SU-DHL-6 (cell line): Measurements from ENCODE around the gene CYP4F2.
"Not testable (repeated sequence)": the region's sequence is repeated elsewhere in the genome, so short reads cannot be mapped to it uniquely, and the experiment has no call there.

Source experiments
- H2AFZ ChIP-seq: fragments of 200-600 bp; sonication (generic); 2 replicates; pipeline ENCODE4 v1.6.1; 2014; ENCODE audit warnings: low read depth, mild to moderate bottlenecking, moderate library complexity, mixed read lengths, antibody characterized with exemption, low read length; ENCODE audit not compliant: severe bottlenecking
- H3F3A ChIP-seq: fragments of 200-600 bp; shearing (Covaris generic); 2 replicates; pipeline ENCODE4 v1.6.0; 2016; ENCODE audit warnings: antibody characterized with exemption, mild to moderate bottlenecking; ENCODE audit not compliant: insufficient read depth
- H3K27ac ChIP-seq: fragments of 200-600 bp; sonication (generic); 2 replicates; pipeline ENCODE4 v1.5.1; 2016; ENCODE audit warnings: low read depth, mild to moderate bottlenecking, low read length, moderate library complexity, mixed read lengths
- H3K27me3 ChIP-seq: fragments of 200-600 bp; sonication (generic), shearing (Covaris generic); 2 replicates; pipeline ENCODE4 v1.6.0; 2014; ENCODE audit warnings: mild to moderate bottlenecking, low read length
- H3K36me3 ChIP-seq: fragments of 200-600 bp; sonication (generic); 2 replicates; pipeline ENCODE4 v1.6.1; 2014; ENCODE audit warnings: mild to moderate bottlenecking, low read length, mixed read lengths
- H3K4me2 ChIP-seq: fragments of 300-600, 200-600 bp; shearing (Covaris generic), sonication (generic); 2 replicates; pipeline ENCODE4 v1.6.0; 2014; ENCODE audit warnings: low read length, low read depth, mild to moderate bottlenecking; ENCODE audit not compliant: poor library complexity, severe bottlenecking
- H3K4me3 ChIP-seq: fragments of 200-600 bp; sonication (generic); 2 replicates; pipeline ENCODE4 v1.5.1; 2014; ENCODE audit warnings: antibody characterized with exemption, low read length, mild to moderate bottlenecking, mixed read lengths; ENCODE audit not compliant: insufficient read depth, poor library complexity, severe bottlenecking
- H3K79me2 ChIP-seq: fragments of 200-600 bp; sonication (generic); 2 replicates; pipeline ENCODE4 v1.6.1; 2014; ENCODE audit warnings: mild to moderate bottlenecking, low read length, moderate library complexity; ENCODE audit not compliant: insufficient read depth
- H3K9ac ChIP-seq: fragments of 200-600 bp; sonication (generic); 2 replicates; pipeline ENCODE4 v1.7.0; 2014; ENCODE audit warnings: mild to moderate bottlenecking, low read length
- H3K9me2 ChIP-seq: fragments of 200-600 bp; sonication (generic); replicated peaks from 2 replicates; pipeline ENCODE4 v1.6.1; 2014; ENCODE audit warnings: low read length; ENCODE audit not compliant: insufficient read depth
- H3K9me3 ChIP-seq: fragments of 200-600 bp; sonication (generic); 2 replicates; pipeline ENCODE4 v1.6.1; 2014; ENCODE audit warnings: low read length, mixed read lengths; ENCODE audit not compliant: insufficient read depth
- H4K20me1 ChIP-seq: fragments of 200-600 bp; sonication (generic); 2 replicates; pipeline ENCODE4 v1.6.1; 2014; ENCODE audit warnings: low read depth, mild to moderate bottlenecking, antibody characterized with exemption, low read length, moderate library complexity, mixed read lengths
- EZH2phosphoT487 ChIP-seq: fragments of 200-600 bp; sonication (generic), shearing (Covaris generic); conservative IDR thresholded peaks from 2 replicates; pipeline ENCODE4 v1.6.1; 2018; ENCODE audit warnings: mild to moderate bottlenecking, antibody characterized with exemption, low read length, moderate library complexity, mixed read lengths
- TF ChIP-seq, protein P1 (sequence below): fragments of 200-600 bp; sonication (generic); IDR thresholded peaks from one replicate; pipeline ENCODE4 v1.5.1; 2017; ENCODE audit warnings: antibody characterized with exemption, mild to moderate bottlenecking, low read length, moderate library complexity; ENCODE audit not compliant: insufficient read depth, poor library complexity, severe bottlenecking

The CYP4F2 gene

DNA sequence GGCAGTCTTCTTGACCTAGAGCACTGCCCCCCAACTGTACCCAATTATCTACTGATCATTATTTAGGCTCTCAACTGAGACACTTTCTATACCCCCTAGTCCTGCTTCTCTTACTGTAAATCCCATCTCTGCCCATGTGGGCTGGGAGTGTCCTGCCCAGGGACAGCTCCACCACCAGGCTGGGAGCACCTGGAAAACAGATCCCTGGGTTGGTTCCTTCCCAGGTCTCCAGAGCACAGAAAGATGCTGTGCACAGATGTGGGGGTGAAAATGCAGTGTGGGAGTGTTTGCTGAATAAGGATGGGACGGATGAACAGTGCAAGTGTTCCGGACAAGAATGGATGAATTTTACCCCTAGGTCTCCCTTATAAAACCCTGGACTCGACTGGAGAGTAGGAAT lies 12.7 kb downstream of the CYP4F2 start:
- TF ChIP-seq, protein P1, sequence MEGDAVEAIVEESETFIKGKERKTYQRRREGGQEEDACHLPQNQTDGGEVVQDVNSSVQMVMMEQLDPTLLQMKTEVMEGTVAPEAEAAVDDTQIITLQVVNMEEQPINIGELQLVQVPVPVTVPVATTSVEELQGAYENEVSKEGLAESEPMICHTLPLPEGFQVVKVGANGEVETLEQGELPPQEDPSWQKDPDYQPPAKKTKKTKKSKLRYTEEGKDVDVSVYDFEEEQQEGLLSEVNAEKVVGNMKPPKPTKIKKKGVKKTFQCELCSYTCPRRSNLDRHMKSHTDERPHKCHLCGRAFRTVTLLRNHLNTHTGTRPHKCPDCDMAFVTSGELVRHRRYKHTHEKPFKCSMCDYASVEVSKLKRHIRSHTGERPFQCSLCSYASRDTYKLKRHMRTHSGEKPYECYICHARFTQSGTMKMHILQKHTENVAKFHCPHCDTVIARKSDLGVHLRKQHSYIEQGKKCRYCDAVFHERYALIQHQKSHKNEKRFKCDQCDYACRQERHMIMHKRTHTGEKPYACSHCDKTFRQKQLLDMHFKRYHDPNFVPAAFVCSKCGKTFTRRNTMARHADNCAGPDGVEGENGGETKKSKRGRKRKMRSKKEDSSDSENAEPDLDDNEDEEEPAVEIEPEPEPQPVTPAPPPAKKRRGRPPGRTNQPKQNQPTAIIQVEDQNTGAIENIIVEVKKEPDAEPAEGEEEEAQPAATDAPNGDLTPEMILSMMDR, result no peak
- TF ChIP-seq EZH2phosphoT487, result no peak
- H3F3A ChIP-seq, result no peaks in the 10 kb centered on the region
- no peaks in the 10 kb centered on the region for H4K20me1 ChIP-seq
- H3K27ac ChIP-seq, result no peak overlapping the region
- no peaks in the 10 kb centered on the region for H3K27me3 ChIP-seq
- no peaks in the 10 kb centered on the region for H3K79me2 ChIP-seq
- no peak overlapping the region for H3K4me2 ChIP-seq
- no peak overlapping the region for H3K4me3 ChIP-seq
- no peaks in the 10 kb centered on the region for H3K9me3 ChIP-seq
- H3K9ac ChIP-seq, result no peak overlapping the region
- H3K9me2 ChIP-seq, result no peaks in the 10 kb centered on the region
- no peaks in the 10 kb centered on the region for H3K36me3 ChIP-seq
- H2AFZ ChIP-seq, result no peak overlapping the region

- not testable (repeated sequence) for H3K36me3 ChIP-seq, H3F3A ChIP-seq, H4K20me1 ChIP-seq, H3K9ac ChIP-seq, H3K9me3 ChIP-seq, H2AFZ ChIP-seq, H3K9me2 ChIP-seq, H3K27ac ChIP-seq, H3K79me2 ChIP-seq, H3K4me3 ChIP-seq, H3K4me2 ChIP-seq, H3K27me3 ChIP-seq
Measured at GRCh38 chr19:15883329-15883728, 14.5 kb downstream of the CYP4F2 start.

GRCh38 chr19:15874821-15875474 lies 22.9 kb downstream of the CYP4F2 start:
- TF ChIP-seq, protein P1, result no peak
- TF ChIP-seq EZH2phosphoT487, result no peak

DNA sequence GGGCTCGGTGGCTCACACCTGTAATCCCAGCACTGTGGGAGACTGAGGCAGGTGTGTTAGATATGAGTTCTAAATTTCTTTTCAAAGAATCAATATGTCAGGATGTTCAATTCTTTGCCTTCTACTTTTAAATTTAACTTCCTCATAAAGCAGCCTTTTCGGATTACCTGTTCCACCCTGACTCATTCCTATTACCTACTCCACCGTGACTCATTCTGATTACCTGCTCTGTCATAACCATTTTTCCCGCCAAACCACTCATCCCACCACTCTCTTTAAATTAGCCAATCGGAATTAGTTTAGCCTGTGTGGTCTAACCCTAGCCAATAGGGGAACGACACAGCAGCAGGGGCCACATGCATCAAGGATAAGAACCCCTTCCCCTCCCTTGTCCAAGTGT lies 24.1 kb downstream of the CYP4F2 start:
- H3K27ac ChIP-seq, H3F3A ChIP-seq: not testable (repeated sequence)

More at GRCh38 chr19:15874821-15875474, 22.9 kb downstream of the CYP4F2 start:
- no peaks in the 10 kb centered on the region for H4K20me1 ChIP-seq
- no peaks in the 10 kb centered on the region for H3K9me3 ChIP-seq
- H3K9ac ChIP-seq, result no peak overlapping the region
- no peaks in the 10 kb centered on the region for H3K36me3 ChIP-seq
- H3K4me2 ChIP-seq, result no peak overlapping the region
- no peaks in the 10 kb centered on the region for H3K9me2 ChIP-seq
- no peak overlapping the region for H3K4me3 ChIP-seq
- H2AFZ ChIP-seq, result no peak overlapping the region
- no peaks in the 10 kb centered on the region for H3K27me3 ChIP-seq
- H3K79me2 ChIP-seq, result no peaks in the 10 kb centered on the region
- no peaks in the 10 kb centered on the region for H3F3A ChIP-seq
- H3K27ac ChIP-seq, result no peak overlapping the region

More for the DNA sequence above, 24.1 kb downstream of the CYP4F2 start:
- not testable (repeated sequence) for H3K9me2 ChIP-seq, H3K27me3 ChIP-seq, H3K9ac ChIP-seq, H3K79me2 ChIP-seq, H3K36me3 ChIP-seq, H3K4me3 ChIP-seq, H3K4me2 ChIP-seq, H4K20me1 ChIP-seq, H2AFZ ChIP-seq, H3K9me3 ChIP-seq
